Fibroblast of peridontal ligament (primary cell): ENCODE results near the gene SPDYE16.
A peak's percentile ranks its signal among the peaks of the same experiment; 100 is the strongest.
"Not testable (repeated sequence)": the region's sequence is repeated elsewhere in the genome, so short reads cannot be mapped to it uniquely, and the experiment has no call there.

Experiments
- DNase-seq: peaks from one replicate; pipeline ENCODE4 v3.0.0-alpha.2; 2010; ENCODE audit errors: extremely low read depth

The SPDYE16 gene, protein sequence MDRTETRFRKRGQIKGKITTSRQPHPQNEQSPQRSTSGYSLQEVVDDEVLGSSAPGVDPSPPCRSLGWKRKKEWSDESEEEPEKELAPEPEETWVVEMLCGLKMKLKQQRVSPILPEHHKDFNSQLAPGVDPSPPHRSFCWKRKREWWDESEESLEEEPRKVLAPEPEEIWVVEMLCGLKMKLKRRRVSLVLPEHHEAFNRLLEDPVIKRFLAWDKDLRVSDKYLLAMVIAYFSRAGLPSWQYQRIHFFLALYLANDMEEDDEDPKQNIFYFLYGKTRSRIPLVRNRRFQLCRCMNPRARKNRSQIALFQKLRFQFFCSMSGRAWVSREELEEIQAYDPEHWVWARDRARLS

DNA sequence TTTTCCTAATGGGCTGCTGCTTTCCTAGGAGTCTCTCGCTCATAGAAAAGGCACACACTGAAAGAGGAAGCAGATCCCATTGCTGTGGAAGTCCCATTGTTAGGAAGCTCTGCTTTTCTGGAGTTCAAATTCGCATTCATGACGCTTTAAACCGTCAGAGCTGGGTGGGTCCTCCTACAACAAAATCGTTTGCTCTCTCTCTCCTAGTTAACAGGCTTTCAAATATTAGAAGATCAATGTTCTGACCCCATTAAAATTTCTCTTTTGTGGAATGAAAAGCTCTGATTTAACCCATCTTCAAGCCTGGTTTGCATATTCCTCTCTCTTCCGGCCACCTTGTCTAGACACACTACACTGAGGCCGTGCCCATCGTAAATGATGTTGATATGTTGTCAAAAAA, at the start of gene SPDYE16:
SPDYE16 (minus strand) TSS at position 101 of the 400 bp plus-strand sequence. CDS start 1,838 bp downstream, outside the sequence.
- not testable (repeated sequence) for DNase-seq

DNA sequence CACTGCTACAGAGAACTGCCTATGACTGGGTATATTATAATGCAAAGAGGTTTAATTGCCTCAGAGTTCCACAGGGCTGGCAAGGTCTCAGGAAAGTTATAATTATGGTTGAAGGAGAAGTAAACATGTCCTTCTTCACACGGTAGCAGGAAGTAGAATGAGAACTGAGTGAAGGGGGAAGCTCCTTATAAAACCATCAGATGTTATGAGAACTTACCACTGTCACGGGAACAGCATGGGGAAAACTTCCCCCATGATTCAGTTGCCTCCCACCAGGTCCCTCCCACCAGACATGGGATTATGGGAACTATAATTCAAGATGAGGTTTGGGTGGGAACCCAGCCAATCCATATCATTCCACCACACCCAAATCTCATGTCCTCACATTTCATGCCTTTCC, 49.6 kb upstream of the SPDYE16 start:
- DNase-seq = not testable (repeated sequence)

DNA sequence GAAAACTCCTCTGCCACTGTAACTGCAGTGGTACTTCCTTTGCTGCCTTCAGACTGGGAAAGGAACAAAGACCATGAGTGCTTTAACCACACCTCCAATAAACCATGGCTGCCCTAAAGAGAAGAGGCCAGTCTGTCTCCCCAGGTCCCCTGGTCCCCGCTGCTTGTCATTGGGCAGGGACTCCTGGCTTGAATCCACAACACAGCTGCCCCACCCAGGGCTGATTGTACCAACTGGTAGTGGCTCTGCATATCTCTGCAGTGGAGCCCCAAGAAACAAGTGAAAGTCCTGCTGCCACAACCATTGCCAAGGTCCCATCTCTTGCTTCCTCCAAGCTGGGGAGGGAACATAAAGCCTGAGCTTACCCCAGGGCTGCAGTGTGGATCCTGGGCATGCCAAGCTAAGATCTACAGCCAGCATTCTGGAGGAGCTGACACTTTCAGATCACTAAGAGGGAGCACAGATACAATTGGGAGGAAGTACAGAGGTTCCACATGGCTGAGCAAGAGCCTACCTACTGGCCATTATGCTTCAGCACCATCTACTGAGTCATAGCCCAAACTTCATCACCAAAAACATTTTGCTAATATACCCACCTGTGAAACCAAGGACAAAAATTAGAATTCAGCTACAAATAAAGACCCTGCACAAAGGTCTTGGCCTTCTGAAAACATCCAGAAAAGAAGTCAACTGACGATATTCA, 48.7 kb upstream of the SPDYE16 start:
- DNase-seq = not testable (repeated sequence)

DNA sequence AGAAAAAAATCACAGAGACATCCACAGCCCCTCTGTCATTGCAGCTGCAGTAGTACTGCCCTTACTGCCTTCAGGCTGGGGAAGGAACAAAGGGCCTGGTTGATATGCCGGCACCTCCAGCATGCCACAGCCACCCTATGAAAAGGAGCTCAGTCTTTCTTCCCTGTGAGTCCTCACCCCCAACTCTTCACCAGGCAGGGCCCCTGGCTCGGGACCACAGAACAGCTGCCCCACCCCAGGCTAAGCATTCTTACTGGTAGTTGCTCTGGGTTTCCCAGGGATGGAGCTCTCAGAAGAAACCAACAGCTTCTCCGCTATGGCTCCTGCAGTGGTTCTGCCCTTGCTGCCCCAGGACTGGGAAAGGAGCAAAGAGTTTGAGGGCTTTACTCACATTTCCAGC, 47.9 kb upstream of the SPDYE16 start:
- DNase-seq = not testable (repeated sequence)

DNA sequence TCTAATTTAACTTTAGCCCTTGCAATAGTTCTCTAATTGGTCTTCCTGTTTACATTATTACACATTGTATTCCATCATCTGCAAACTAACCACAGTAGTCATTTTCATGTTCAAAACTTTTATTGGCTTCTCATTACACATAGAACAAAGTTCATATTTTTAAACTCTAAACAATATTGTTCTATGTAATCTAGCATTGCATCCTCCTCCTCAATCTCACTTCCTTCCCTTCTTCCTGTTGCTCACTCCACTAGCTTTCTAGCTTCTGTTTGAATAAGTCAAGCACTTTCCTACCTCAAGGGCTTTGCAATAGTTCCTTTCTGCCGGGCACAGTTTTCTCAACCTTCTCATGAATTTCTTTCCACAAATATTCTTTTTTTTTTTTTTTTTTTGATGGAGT, 45.5 kb upstream of the SPDYE16 start:
- DNase-seq = not testable (repeated sequence)

DNA sequence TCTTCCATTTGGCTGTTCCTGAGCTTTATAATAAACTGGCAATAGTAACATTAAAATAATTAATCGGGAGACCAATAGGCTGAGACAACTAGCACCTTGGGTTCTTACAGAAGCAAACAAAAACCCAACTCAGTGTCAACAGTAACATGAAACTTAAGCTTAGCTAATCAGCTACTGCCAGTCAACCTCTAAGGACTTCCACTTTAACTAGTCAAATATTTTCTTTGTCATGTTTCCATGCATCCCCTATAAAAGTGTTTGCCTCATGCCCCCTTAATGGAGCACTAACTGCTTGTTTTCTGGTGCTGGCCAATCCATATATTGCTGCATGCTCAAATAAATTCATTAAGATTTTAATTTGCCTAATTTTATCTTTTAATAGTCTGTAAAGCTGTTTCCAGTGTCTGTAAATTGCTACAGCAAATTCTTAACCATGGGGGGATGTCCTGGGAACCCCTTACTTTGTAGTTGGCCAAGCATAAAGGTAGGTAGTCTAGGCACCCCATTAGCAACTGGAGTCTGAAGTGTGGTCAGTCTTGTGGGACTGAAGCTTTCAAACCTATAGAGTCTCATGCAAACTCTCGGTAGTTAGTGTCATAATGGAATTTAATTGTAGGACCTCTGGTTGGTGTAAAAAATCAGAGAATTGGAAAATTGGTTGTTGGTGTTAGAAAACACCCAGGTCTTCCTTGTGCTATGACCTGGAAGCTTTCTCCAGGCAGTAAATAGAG, 43.7 kb upstream of the SPDYE16 start:
- not testable (repeated sequence) for DNase-seq

DNA sequence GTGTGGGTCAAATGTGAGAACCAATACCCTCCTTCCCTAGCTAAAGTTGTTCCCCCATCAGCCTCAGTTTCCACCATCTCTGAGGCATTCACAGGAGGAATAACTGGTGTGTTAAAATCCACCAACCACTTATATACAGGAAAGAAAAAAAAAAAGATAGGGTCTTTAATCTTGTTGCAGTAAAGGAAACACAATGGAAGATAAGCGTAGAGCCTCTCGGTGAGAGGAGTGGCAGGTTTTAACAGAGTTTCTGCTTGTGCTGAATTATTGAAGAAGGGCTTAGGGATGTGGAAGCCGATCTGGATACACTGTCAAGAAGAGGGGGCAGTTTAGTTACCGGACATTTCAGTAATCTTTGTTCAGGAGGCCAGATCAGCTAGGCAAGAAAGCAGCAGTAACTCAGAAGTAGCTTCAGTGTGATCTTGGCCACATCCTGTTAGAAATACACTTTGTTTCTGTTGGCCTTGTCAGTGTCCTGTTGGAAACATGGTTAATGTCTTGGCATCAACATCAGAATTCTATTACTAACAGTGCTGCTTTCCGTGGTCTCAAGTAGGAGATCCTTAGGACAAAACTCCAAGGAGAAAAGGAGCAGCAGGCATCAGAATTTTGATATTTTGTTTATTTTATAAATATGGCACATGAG, 40.7 kb upstream of the SPDYE16 start:
- DNase-seq = peak; percentile 73

DNA sequence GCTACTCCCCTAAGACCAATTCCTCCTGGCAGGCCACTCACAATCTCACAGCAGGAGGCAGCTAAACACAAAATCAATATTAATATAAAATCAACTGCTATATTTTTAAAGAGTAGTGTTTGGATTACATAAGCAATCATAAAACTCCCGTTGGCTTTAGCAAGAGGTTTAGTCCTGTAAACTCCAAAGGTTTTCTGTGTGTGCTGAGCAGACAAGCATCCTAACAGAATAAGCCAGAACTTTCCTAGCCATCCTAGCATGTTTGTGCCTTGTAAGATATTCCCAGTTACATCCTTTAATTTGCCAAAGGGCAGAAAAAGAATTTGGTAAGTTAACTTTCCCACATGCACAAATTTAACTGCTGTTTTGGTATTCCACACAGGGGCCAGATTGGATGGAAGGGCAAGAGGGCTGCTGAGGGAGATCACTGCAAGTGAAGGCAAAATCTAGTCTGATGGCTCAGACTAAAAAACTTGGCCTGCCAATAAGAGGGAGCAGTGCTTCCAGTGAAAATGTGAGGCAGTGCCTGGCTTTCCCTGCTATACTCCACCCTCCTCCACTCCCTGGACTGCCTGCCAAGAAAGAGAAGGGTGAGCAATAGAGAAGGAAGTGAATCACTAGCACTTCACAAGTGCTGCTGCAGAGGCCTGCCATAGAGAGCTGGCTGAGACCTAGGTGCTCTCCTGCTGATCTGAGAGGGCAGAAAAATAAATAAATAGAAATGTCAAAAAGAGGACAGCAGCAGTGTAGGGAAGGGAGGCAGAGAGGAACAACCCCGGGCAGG, 39.9 kb upstream of the SPDYE16 start:
- DNase-seq = peak; percentile 84

DNA sequence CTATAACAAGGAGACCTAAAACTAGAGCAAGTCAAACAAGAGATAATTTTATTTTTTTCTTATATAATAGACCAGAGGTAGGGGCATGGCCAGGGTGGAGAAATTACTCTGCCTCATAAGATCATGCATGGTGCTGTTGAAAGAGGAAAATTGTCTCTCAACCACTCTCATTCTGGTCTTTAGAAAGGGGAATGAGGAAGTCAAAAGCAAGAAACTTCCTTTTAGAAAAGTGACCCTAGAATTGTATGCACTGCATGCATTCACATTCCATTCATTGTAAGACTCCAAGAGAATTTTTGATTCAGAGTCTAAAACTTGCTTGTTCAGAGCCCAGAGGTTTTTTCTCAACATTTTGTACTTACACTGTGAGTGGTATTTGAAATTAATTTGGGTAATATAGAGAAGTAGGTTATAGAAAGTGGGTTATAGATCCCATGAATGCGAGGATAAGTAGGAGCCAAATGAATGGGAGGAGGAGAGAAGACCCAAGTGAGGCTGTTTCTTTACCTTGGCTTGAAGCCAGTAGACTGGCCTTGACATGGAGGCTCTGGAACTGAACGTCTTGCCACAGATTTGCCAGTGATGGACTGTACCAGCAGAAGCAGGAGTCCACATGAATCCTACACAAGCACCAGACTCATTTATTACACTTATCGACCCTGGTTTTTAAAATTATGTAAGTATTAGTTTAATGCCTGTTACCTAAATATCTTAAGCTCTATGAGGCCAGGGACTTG, 33.0 kb upstream of the SPDYE16 start:
- not testable (repeated sequence) for DNase-seq

DNA sequence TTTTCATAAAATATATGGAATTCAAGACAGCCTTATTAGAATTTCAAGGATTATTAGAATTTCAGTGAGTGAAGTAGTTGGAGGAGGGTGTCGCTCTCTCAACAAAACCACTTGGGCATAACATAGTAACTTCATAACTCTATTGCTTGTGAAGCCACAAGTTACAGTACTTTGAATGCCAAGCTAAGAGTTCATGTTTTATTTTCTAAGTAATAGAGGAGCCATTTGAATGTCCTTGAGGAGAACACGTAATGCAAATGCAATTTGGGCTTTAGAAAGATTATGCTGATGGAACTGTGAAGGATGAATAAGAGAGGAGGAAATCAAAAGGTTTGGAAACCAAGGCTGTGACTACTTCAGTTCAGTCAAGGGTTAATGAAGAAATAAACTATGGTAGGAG, 32.3 kb upstream of the SPDYE16 start:
- not testable (repeated sequence) for DNase-seq

DNA sequence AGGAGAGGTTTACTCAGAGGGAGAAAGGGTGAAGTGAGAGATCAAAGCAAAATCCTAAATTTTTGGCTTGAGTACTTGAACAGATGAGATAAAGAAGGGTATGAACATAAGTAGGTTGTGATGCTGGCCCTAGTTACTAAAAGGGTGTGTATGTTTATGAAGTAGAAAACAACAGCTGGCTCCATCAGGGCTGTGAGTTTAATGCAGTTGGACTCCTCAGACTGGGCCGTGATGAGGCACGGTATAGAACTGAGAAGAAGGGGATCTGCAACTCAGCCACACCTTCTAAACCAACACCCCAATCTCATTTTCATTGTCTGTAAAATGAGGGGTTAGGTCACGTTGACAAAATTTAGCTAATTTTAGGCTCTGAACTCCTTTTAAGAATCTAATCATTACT, 29.2 kb upstream of the SPDYE16 start:
- not testable (repeated sequence) for DNase-seq

DNA sequence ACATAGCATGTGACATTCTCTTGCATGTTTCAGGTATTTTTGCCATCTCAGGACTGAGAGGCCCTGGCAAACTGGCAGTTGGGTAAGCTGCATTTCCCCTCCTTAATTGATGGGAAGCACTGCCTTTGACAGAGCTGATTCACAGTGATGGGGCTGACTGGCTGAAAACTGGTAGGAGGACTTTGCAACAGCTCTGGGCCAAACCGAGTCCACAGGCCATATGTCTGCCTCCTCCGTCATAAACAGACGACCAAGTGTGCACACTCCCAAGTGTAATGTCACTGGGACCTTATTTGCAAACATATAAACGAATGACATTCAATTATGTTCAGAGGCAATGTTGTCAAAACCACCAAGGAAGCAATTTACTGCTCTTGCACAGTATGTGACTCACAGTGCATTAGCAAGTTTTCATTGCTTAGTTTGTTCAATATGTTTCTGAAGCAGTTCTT, 27.3 kb upstream of the SPDYE16 start:
- DNase-seq = peak; percentile 52

DNA sequence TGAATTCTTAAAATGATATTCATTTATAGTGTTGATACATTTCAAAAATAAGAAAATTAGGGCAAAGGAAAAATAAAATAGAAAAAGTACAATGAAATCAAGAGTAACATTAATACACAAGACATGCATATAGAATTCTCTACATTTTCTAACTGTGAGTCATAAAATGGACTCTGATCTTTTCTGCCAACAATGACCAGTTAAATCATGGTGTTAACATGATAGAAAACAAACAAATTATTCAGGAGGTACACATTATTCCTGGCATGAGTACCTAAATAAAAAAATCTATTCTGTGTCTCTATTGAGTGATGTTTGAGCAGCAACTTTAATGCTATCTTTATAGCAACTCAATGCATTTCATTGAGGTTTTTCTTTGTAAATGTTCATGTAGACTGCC, 25.6 kb upstream of the SPDYE16 start:
- DNase-seq = peak; percentile 51

DNA sequence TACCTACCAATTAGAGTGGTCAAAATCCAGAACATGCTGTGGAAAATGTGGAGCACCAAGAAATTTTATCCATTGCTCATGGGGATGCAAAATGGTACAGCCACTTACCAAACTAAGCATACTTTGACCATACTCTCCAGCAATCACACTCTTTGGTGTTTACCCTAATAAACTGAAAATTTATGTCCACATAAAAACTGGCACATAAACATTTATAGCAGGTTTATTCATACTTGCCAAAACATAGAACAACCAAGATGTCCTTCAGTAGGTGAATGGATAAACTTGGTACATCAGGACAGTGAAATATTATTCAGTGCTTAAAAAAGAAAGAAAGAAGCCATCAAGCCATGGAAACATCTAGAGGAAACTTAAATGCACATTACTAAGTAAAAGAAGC, 24.7 kb upstream of the SPDYE16 start:
- not testable (repeated sequence) for DNase-seq

DNA sequence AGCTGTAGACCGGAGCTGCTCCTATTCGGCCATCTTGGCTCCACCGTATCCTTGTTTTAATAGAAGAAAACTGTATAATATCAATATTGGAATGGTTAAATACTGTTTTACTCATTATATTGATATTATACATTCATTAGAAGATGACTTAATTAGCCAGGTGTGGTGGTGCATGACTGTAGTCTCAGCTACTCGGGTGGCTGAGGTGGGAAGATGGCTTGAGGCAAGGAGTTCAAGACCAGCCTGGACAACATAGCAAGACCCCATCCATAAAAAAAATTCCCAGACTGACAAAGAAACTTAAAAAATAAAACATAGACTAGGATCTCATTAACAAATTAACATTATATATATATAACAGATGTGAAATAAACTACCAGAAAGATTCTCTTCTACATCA, 24.2 kb upstream of the SPDYE16 start:
- not testable (repeated sequence) for DNase-seq

DNA sequence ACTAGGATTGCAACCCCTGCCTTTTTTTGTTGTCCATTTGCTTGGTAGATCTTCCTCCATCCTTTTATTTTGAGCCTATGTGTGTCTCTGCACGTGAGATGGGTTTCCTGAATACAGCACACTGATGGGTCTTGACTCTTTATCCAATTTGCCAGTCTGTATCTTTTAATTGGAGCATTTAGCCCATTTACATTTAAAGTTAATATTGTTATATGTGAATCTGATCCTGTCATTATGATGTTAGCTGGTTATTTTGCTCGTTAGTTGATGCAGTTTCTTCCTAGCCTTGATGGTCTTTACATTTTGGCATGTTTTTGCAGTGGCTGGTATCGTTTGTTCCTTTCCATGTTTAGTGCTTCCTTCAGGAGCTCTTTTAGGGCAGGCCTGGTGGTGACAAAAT, 21.9 kb upstream of the SPDYE16 start:
- not testable (repeated sequence) for DNase-seq

DNA sequence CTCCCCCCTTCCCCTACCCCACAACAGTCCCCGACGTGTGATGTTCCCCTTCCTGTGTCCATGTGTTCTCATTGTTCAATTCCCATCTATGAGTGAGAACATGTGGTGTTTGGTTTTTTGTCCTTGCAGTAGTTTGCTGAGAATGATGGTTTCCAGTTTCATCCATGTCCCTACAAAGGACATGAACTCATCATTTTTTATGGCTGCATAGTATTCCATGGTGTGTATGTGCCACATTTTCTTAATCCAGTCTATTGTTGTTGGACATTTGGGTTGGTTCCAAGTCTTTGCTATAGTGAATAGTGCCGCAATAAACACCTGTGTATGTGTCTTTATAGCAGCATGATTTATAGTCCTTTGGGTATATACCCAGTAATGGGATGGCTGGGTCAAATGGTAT, 18.2 kb upstream of the SPDYE16 start:
- DNase-seq = not testable (repeated sequence)

DNA sequence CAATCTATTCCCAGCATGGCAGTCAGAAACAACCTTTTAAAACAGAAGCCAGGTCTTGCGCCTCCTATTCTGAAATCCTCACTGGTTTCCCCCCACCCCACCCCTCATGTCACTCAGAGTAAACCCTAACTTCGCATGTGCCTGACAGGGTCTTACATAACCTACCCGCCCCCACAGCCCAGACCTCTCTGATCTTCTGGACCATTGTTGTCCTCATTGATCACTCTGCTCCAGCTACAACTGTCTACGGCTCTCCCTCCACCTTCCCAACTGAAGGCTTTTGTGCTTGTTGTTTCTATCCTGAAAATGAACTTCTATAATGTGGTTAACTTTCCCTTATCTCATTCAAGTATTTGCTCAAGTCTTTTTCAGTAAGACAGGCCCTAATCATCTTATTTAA, 17.1 kb upstream of the SPDYE16 start:
- DNase-seq = not testable (repeated sequence)

DNA sequence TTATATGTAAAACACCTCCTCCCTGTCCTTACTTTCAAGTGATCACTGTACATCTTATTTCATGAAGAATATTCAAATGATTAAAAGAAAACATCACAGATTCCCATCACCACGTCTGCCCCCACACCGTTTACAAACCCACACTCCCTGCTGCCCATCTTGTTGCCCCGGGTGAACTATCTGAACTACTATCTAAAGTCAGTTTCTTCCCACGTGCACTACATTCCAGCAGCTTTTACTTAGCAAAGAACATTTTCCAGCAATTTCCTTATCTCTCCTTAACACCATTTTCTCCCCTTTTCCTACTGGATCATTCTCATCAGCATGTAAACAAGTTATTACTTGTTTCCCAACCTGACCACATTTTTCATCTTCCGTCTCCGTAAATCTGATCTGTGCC, 16.6 kb upstream of the SPDYE16 start:
- DNase-seq = not testable (repeated sequence)

DNA sequence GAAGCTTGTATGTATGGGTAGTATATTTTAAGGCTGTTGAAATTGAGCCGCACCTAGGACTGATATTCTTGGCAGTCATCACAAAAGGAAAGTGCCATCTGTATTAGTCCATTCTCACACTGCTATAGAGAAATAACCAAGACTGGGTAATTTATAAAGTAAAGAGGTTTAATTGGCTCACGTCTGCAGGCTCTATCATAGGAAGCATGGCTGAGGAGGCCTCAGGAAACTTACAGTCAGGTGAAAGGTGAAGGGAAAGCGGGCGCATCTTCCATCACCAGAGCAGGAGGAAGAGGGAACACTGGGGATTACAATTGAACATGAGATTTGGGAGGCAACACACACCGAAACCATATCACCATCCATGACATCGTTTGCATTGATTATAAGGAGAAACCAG, 8.9 kb upstream of the SPDYE16 start:
- DNase-seq = not testable (repeated sequence)
